ENCODE results near the gene CEL. TPM values are rescaled to one million over a fixed set of nuclear protein-coding genes. Genes with fewer than 3 reads are reported as not detected.
"Not testable (repeated sequence)": the region's sequence is repeated elsewhere in the genome, so short reads cannot be mapped to it uniquely, and the experiment has no call there.

The CEL gene
- total RNA-seq, 2 donors from 2014 or later, result 0.78 to 5.3 TPM

DNA sequence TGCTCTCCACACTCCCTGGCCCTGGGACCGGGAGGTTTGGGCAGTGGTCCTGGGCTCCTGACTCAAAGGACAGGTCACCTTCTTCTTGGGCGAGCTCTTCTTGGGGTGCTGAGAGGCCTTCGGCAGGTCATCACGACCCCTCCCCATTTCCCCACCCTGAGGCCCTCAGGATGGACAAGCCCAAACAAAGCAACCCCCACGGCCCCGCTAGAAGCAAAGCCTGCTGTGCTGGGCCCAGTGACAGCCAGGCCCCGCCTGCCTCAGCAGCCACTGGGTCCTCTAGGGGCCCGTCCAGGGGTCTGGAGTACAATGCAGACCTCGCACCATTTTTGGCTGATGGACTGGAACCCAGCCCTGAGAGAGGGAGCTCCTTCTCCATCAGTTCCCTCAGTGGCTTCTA is 21.9 kb downstream of the CEL start:
- not testable (repeated sequence) for H3K4me3 ChIP-seq; H3K4me1 ChIP-seq (ENCODE audit: control insufficient read depth in 1 of 2, low read depth in 2 of 2); H3K27ac ChIP-seq; H3K36me3 ChIP-seq; DNase-seq (ENCODE audit: low spot score); H3K27me3 ChIP-seq (replicated peaks; ENCODE audit: insufficient read depth); ATAC-seq (ENCODE audit: insufficient number of reproducible peaks, low FRiP score, low read depth); H3K9me3 ChIP-seq

DNA sequence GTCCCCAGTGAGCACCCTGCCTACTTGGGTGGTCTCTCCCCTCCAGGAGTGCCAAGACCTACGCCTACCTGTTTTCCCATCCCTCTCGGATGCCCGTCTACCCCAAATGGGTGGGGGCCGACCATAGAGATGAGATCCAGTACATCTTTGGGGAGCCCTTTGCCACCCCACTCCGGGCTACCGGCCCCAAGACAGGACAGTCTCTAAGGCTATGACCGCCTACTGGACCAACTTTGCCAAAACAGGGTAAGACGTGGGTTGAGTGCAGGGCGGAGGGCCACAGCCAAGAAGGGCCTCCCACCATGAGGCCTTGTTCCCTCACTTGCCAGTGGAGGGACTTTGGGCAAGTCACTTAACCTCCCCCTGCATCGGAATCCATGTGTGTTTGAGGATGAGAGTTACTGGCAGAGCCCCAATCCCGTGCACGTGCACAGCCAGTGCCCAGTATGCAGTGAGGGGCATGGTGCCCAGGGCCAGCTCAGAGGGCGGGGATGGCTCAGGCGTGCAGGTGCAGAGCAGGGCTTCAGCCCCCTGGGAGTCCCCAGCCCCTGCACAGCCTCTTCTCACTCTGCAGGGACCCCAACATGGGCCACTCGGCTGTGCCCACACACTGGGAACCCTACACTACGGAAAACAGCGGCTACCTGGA is 24.6 kb downstream of the CEL start:
- not testable (repeated sequence) for H3K27ac ChIP-seq; ATAC-seq (ENCODE audit: insufficient number of reproducible peaks, low FRiP score, low read depth); H3K36me3 ChIP-seq

DNA sequence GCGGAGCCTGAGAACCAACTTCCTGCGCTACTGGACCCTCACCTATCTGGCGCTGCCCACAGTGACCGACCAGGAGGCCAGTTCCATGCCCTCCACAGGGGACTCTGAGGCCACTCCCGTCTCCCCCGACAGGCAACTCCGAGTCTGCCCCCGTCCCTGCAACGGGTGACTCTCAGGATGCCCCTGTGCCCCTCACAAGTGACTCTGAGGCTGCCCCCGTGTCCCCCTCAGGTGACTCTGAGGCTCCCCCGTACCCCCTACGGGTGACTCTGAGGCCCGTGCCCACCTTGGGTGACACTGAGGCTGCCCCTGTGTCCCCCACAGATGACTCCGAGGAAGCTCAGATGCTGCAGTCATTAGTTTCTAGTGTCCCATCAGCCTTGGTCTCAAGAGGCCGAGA is 25.1 kb downstream of the CEL start:
- DNase-seq (ENCODE audit: low spot score) (no peak), ATAC-seq (ENCODE audit: insufficient number of reproducible peaks, low FRiP score, low read depth) (no peak)
- Histone ChIP-seq H3K27ac (no peak overlapping the region), H3K36me3 (no peaks in the 10 kb centered on the region), H3K4me1 (ENCODE audit: control insufficient read depth in 1 of 2, low read depth in 2 of 2) (no peaks in the 10 kb centered on the region), H3K27me3 (replicated peaks; ENCODE audit: insufficient read depth) (no peaks in the 10 kb centered on the region), H3K4me3 (no peak overlapping the region), H3K9me3 (no peaks in the 10 kb centered on the region)
- TF ChIP-seq, protein P1, sequence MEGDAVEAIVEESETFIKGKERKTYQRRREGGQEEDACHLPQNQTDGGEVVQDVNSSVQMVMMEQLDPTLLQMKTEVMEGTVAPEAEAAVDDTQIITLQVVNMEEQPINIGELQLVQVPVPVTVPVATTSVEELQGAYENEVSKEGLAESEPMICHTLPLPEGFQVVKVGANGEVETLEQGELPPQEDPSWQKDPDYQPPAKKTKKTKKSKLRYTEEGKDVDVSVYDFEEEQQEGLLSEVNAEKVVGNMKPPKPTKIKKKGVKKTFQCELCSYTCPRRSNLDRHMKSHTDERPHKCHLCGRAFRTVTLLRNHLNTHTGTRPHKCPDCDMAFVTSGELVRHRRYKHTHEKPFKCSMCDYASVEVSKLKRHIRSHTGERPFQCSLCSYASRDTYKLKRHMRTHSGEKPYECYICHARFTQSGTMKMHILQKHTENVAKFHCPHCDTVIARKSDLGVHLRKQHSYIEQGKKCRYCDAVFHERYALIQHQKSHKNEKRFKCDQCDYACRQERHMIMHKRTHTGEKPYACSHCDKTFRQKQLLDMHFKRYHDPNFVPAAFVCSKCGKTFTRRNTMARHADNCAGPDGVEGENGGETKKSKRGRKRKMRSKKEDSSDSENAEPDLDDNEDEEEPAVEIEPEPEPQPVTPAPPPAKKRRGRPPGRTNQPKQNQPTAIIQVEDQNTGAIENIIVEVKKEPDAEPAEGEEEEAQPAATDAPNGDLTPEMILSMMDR (IDR thresholded peaks at IDR 0.05), result no peak

More for the DNA sequence above, 24.6 kb downstream of the CEL start:
- not testable (repeated sequence) for H3K9me3 ChIP-seq; H3K27me3 ChIP-seq (replicated peaks; ENCODE audit: insufficient read depth); H3K4me1 ChIP-seq (ENCODE audit: control insufficient read depth in 1 of 2, low read depth in 2 of 2); DNase-seq (ENCODE audit: low spot score); H3K4me3 ChIP-seq

DNA sequence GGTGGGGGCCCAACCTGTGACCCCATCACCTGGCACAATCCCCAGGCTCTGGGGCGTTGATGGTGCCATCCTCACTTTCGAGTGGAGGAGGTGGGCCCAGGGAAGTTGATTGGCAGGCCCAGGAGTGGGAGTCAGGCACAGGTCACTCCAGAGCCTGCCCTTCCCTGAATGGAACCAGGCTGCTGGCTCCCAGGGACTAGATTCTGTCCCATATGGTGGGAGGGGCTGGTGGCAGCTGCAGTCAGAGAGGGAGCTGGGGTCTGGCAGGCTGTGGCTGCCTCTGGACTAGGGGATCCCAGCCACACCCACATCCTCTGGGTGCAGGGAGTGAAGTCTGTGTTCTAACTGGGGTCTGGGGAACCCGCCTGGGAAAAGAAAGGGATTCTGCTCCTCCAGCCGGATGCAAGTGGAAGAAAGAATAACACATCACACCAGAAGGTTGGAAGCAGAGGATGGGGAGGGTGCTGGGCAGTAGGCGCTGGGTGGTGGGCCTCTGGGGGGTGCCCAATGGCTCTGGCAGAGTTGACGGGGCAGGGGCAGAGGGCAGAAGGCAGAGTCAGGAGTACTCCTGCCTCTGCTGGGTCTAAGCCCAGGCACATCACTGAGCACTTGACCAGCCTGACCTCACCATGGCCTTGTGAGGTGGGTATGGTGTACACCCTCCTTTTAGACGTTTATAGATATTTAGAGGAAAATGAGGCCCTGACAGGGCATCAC is 25.8 kb downstream of the CEL start:
- Histone ChIP-seq H3K36me3 (no peaks in the 10 kb centered on the region), H3K27me3 (replicated peaks; ENCODE audit: insufficient read depth) (no peaks in the 10 kb centered on the region), H3K9me3 (no peaks in the 10 kb centered on the region), H3K4me1 (ENCODE audit: control insufficient read depth in 1 of 2, low read depth in 2 of 2) (no peaks in the 10 kb centered on the region), H3K4me3 (no peak overlapping the region), H3K27ac (no peak overlapping the region)
- DNase-seq (ENCODE audit: low spot score) (no peak), ATAC-seq (ENCODE audit: insufficient number of reproducible peaks, low FRiP score, low read depth) (no peak)
- TF ChIP-seq, protein P1 (IDR thresholded peaks at IDR 0.05), result no peak

DNA sequence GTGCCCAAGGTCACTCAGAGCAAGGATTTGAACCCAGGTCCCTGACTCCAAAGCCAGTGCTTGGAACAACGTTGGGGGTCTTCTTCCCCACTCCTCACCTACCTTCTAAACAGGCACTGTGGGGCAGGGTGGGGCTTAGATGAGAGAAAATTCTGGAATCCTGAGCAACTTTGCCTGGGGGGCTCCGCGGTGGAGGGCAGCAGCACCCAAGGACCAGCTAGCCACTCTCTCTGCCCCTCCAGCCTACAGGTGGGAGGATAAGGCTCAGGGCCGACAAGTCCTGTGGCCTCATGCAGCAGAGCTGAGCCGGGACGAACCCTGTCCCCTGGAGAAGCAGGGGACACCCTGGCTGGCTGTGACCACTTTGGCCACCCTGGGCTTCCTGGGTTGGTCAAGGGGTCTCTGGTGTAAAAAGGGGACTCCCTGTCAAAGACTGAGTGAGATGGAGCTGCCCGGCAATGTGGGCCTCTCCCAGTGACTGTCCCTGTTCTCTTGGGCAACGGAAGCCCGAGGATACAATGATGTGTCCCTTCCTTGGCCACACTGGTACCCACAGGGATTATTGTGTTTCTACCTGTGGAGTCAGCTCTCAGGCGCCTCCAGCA is 26.5 kb downstream of the CEL start:
- ATAC-seq (ENCODE audit: insufficient number of reproducible peaks, low FRiP score, low read depth), result no peak
- Histone ChIP-seq H3K27ac (no peak overlapping the region), H3K27me3 (replicated peaks; ENCODE audit: insufficient read depth) (no peaks in the 10 kb centered on the region), H3K4me3 (no peak overlapping the region), H3K36me3 (no peaks in the 10 kb centered on the region), H3K4me1 (ENCODE audit: control insufficient read depth in 1 of 2, low read depth in 2 of 2) (no peaks in the 10 kb centered on the region), H3K9me3 (no peaks in the 10 kb centered on the region)
- TF ChIP-seq, protein P1 (IDR thresholded peaks at IDR 0.05), result no peak
- no peak for DNase-seq (ENCODE audit: low spot score)

DNA sequence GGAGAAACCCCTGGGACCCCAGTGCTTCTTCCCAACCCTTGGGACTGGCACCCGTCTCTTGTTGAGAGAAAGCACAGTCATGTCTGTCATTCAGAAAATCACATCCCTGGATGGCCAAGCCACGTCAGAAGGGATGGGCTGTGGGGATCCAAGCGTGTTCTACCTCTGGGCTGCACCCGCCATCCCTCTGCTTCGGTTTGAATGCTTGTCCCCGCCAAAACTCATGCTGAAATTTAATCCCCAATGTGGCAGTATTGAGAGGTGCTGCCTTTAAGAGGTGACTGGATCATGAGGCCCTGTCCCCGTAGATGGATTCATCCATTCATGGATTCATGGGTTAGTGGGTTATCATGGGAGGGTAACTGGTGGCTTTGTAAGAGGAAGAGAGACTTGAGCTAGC is 27.0 kb downstream of the CEL start:
- Histone ChIP-seq H3K9me3 (no peaks in the 10 kb centered on the region), H3K4me1 (ENCODE audit: control insufficient read depth in 1 of 2, low read depth in 2 of 2) (no peaks in the 10 kb centered on the region), H3K4me3 (no peak overlapping the region), H3K27ac (no peak overlapping the region), H3K27me3 (replicated peaks; ENCODE audit: insufficient read depth) (no peaks in the 10 kb centered on the region), H3K36me3 (no peaks in the 10 kb centered on the region)
- TF ChIP-seq, protein P1 (IDR thresholded peaks at IDR 0.05), result no peak
- ATAC-seq (ENCODE audit: insufficient number of reproducible peaks, low FRiP score, low read depth), result no peak
- DNase-seq (ENCODE audit: low spot score), result no peak

Data from thoracic aorta (tissue), 2 donors.